HCT116 (cell line): ENCODE results near the gene LRCH1. TPM values are rescaled to one million over a fixed set of nuclear protein-coding genes. Genes with fewer than 3 reads are reported as not detected.

Source experiments
- ATAC-seq: fragments of 200-7000 bp; cut with Tn5 transposase; 2 replicates; pipeline ENCODE4 v1.9.1; 2020; ENCODE audit warnings: mild to moderate bottlenecking, moderate library complexity
- BruUV-seq: library from RNA; stranded (reverse); fragments of 400-500 nt; replicated peaks from 2 replicates; lab custom pipeline; 2021; lab: Mats Ljungman, UMichigan
- CTCF ChIA-PET: fragments of 300-600 bp; sonication (Branson Sonifier 250); formaldehyde crosslinking; loops from one replicate; lab custom pipeline; 2021; ENCODE audit warnings: antibody characterized with exemption; lab: Charles Lee
- POLR2A ChIA-PET: fragments of 300-600, 350-600 bp; sonication (Branson Sonifier 250); formaldehyde crosslinking; loops from one replicate; lab custom pipeline; 2021; ENCODE audit warnings: antibody characterized with exemption; lab: Charles Lee
- RAD21 ChIA-PET, 2 experiments: fragments of 300-600 bp; sonication (Branson Sonifier 250); formaldehyde crosslinking; loops; one replicate each; lab custom pipeline; 2023; ENCODE audit warnings: low total read pairs in 2 of 2; ENCODE audit not compliant: uncharacterized antibody in 2 of 2, unreplicated experiment in 2 of 2, low non-redundant PET in 1 of 2; lab: Charles Lee
- DNase-seq: peaks from one replicate; pipeline ENCODE4 v3.0.0-alpha.2; 2010; ENCODE audit warnings: low read depth, low spot score
- H2AFZ ChIP-seq: fragments of 200-600 bp; shearing (Covaris generic), sonication (generic); 2 replicates; pipeline ENCODE4 v1.6.1; 2017; ENCODE audit warnings: low read depth, mixed run types, mixed read lengths, antibody characterized with exemption, low read length; ENCODE audit not compliant: poor library complexity, severe bottlenecking
- H3K27ac ChIP-seq: 2 replicates; pipeline ENCODE4 v1.5.1; 2012; ENCODE audit warnings: low read depth, low read length
- H3K27me3 ChIP-seq: fragments of 200-600 bp; sonication (generic); 2 replicates; pipeline ENCODE4 v1.6.1; 2016; ENCODE audit warnings: mixed run types, low read length, mixed read lengths; ENCODE audit not compliant: insufficient read depth
- H3K36me3 ChIP-seq, 2 experiments: fragments of 200-500 bp in 1 of 2; fragments of 200-600 bp in 1 of 2; sonication (Bioruptor generic) in 1 of 2; sonication (generic) in 1 of 2; 2 replicates each; pipeline versions ENCODE4 v1.5.1 to v1.6.1; 2014 to 2016; ENCODE audit warnings: low read length in 2 of 2, inconsistent platforms in 1 of 2, mixed read lengths in 1 of 2, mixed run types in 1 of 2; ENCODE audit not compliant: insufficient read depth in 2 of 2, control insufficient read depth in 1 of 2
- H3K4me1 ChIP-seq, 2 experiments: fragments of 200-600 bp in 1 of 2; sonication (generic) in 1 of 2; 2 replicates each; pipeline versions ENCODE4 v1.5.1 to v1.6.1; 2012 to 2017; ENCODE audit warnings: low read length in 2 of 2, inconsistent platforms in 1 of 2, mild to moderate bottlenecking in 1 of 2, mixed read lengths in 1 of 2, mixed run types in 1 of 2, moderate library complexity in 1 of 2; ENCODE audit not compliant: insufficient read depth in 2 of 2, control insufficient read depth in 1 of 2
- H3K4me2 ChIP-seq: fragments of 200-600 bp; sonication (generic); 2 replicates; pipeline ENCODE4 v1.6.1; 2017; ENCODE audit warnings: mixed run types, low read length, mixed read lengths
- H3K4me3 ChIP-seq, 2 experiments: fragments of 200-600 bp in 1 of 2; sonication (generic) in 1 of 2; replicated peaks in 1 of 2; 2 replicates each; pipeline ENCODE4 v1.5.1; 2011 to 2016; ENCODE audit warnings: low read length in 2 of 2, control low read depth in 1 of 2, low read depth in 1 of 2, mild to moderate bottlenecking in 1 of 2, mixed read lengths in 1 of 2, mixed run types in 1 of 2
- H3K79me2 ChIP-seq: fragments of 200-600 bp; sonication (generic); 2 replicates; pipeline ENCODE4 v1.6.1; 2017; ENCODE audit warnings: mild to moderate bottlenecking, mixed run types, low read length, moderate library complexity, mixed read lengths; ENCODE audit not compliant: insufficient read depth
- H3K9ac ChIP-seq: fragments of 200-600 bp; sonication (generic); 2 replicates; pipeline ENCODE4 v1.6.1; 2016; ENCODE audit warnings: low read length, mixed read lengths
- H3K9me2 ChIP-seq: fragments of 200-600 bp; sonication (generic), shearing (Covaris generic); 2 replicates; pipeline ENCODE4 v1.6.1; 2017; ENCODE audit warnings: mixed run types, mild to moderate bottlenecking, moderate library complexity; ENCODE audit not compliant: insufficient read depth
- H3K9me3 ChIP-seq, 2 experiments: fragments of 200-500 bp in 1 of 2; fragments of 200-600 bp in 1 of 2; sonication (Bioruptor generic) in 1 of 2; sonication (generic) in 1 of 2; 2 replicates each; pipeline ENCODE4 v1.6.1; 2014 to 2017; ENCODE audit warnings: low read length in 2 of 2, mixed read lengths in 2 of 2, inconsistent platforms in 1 of 2, low read depth in 1 of 2, mild to moderate bottlenecking in 1 of 2, mixed run types in 1 of 2, moderate library complexity in 1 of 2; ENCODE audit not compliant: control insufficient read depth in 1 of 2, insufficient read depth in 1 of 2
- H4K20me1 ChIP-seq: fragments of 200-600 bp; sonication (generic), shearing (Covaris generic); 2 replicates; pipeline ENCODE4 v1.6.1; 2017; ENCODE audit warnings: mixed run types, mild to moderate bottlenecking, moderate library complexity; ENCODE audit not compliant: insufficient read depth
- CBX3 ChIP-seq: IDR thresholded peaks from 2 replicates; pipeline ENCODE4 v1.6.1; 2012; ENCODE audit warnings: low read depth
- CEBPB ChIP-seq: IDR thresholded peaks from 2 replicates; pipeline ENCODE4 v1.6.1; 2012; ENCODE audit warnings: low read depth
- EZH2phosphoT487 ChIP-seq: fragments of 200-600 bp; IDR thresholded peaks from 2 replicates; pipeline ENCODE4 v1.6.1; 2018; ENCODE audit warnings: antibody characterized with exemption, borderline replicate concordance
- JUND ChIP-seq: IDR thresholded peaks from 2 replicates; pipeline ENCODE4 v1.6.1; 2012
- POLR2AphosphoS5 ChIP-seq: IDR thresholded peaks from 2 replicates; pipeline ENCODE4 v1.6.1; 2011; ENCODE audit warnings: mild to moderate bottlenecking, low read depth, low read length, moderate library complexity
- REST ChIP-seq: IDR thresholded peaks from 2 replicates; pipeline ENCODE4 v1.6.1; 2012; ENCODE audit warnings: low read depth
- SIN3A ChIP-seq: IDR thresholded peaks from 2 replicates; pipeline ENCODE4 v1.6.1; 2012; ENCODE audit warnings: low read depth
- SRF ChIP-seq: IDR thresholded peaks from 2 replicates; pipeline ENCODE4 v1.6.1; 2012; ENCODE audit warnings: low read depth
- TCF7L2 ChIP-seq: IDR thresholded peaks from 2 replicates; pipeline ENCODE4 v1.7.0; 2011; ENCODE audit warnings: borderline replicate concordance, inconsistent platforms; ENCODE audit not compliant: insufficient read depth, insufficient read length; ENCODE audit errors: extremely low read depth
- ZBTB33 ChIP-seq: IDR thresholded peaks from 2 replicates; pipeline ENCODE4 v1.6.1; 2011; ENCODE audit warnings: mild to moderate bottlenecking, low read length, moderate library complexity; ENCODE audit not compliant: insufficient replicate concordance; ENCODE audit errors: extremely low read depth
- ZFX ChIP-seq: fragments of 450-650 bp; IDR thresholded peaks from 2 replicates; pipeline ENCODE4 v1.6.1; 2017
- intact Hi-C: fragments of 100-400 bp; cut with micrococcal nuclease; formaldehyde crosslinking; loops from 2 replicates; pipeline ENCODE4 v1.10.0; 2022
- total RNA-seq: library from RNA; stranded (reverse); gene quantifications from one replicate; pipeline ENCODE4 v1.2.1, GENCODE V29; 2021; ENCODE audit not compliant: unreplicated experiment
- TF ChIP-seq, protein P1 (sequence below), 3 experiments: fragments of 200-600 bp in 1 of 3; sonication (generic) in 1 of 3; IDR thresholded peaks in 2 of 3; conservative IDR thresholded peaks in 1 of 3; 2 replicates each; pipeline ENCODE4 v1.5.1; 2012 to 2017; ENCODE audit warnings: low read depth in 2 of 3, low read length in 2 of 3, antibody characterized with exemption in 1 of 3, borderline replicate concordance in 1 of 3, control low read depth in 1 of 3, mild to moderate bottlenecking in 1 of 3, mixed read lengths in 1 of 3, mixed run types in 1 of 3, moderate library complexity in 1 of 3; ENCODE audit not compliant: insufficient read depth in 1 of 3

LRCH1 gene
- total RNA-seq, 1 experiment from 2014 or later, result 15.6 TPM

GRCh38 chr13:46586751-46587514 is 34.0 kb downstream of the LRCH1 start (continued):
- TF ChIP-seq ZFX, result no peak
- TF ChIP-seq EZH2phosphoT487, result no peak

- Histone ChIP-seq H3K9ac (no peak overlapping the region), H2AFZ (no peak overlapping the region), H3K27ac (no peak overlapping the region), H3K36me3 (no peaks in the 10 kb centered on the region), H3K4me3 (no peak overlapping the region), H4K20me1 (no peaks in the 10 kb centered on the region), H3K9me3 (no peaks in the 10 kb centered on the region), H3K9me2 (no peaks in the 10 kb centered on the region), H3K4me1 (no peaks in the 10 kb centered on the region), H3K79me2 (peaks cover 68% of the 10 kb centered on the region)
- ChIA-PET CTCF (no interaction called here), RAD21 (no interaction called here), POLR2A (no interaction called here)
- intact Hi-C loops, result no loop called here
- ATAC-seq, result no peak
- BruUV-seq, result no TSS peak
- no peak for TF ChIP-seq SRF
- TF ChIP-seq CEBPB, result no peak
- no peak for TF ChIP-seq JUND
- no peak for TF ChIP-seq TCF7L2
- no peak for TF ChIP-seq CBX3
- TF ChIP-seq, protein P1, sequence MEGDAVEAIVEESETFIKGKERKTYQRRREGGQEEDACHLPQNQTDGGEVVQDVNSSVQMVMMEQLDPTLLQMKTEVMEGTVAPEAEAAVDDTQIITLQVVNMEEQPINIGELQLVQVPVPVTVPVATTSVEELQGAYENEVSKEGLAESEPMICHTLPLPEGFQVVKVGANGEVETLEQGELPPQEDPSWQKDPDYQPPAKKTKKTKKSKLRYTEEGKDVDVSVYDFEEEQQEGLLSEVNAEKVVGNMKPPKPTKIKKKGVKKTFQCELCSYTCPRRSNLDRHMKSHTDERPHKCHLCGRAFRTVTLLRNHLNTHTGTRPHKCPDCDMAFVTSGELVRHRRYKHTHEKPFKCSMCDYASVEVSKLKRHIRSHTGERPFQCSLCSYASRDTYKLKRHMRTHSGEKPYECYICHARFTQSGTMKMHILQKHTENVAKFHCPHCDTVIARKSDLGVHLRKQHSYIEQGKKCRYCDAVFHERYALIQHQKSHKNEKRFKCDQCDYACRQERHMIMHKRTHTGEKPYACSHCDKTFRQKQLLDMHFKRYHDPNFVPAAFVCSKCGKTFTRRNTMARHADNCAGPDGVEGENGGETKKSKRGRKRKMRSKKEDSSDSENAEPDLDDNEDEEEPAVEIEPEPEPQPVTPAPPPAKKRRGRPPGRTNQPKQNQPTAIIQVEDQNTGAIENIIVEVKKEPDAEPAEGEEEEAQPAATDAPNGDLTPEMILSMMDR (IDR thresholded peaks at IDR 0.05 in 2 of 3, conservative IDR thresholded peaks at IDR 0.05 in 1 of 3; ENCODE audit: borderline replicate concordance in 1 of 3, insufficient read depth in 1 of 3, low read depth in 2 of 3, low read length in 2 of 3), result no peak
- no peak for TF ChIP-seq SIN3A
- TF ChIP-seq REST, result no peak
- no peak for TF ChIP-seq ZBTB33
- TF ChIP-seq POLR2AphosphoS5, result no peak
- no peak for TF ChIP-seq ZFX
- TF ChIP-seq, all 23 proteins: peak for 0
- Histone ChIP-seq H3K27me3 (no peaks in the 10 kb centered on the region), H3K4me2 (no peak overlapping the region)
- DNase-seq, result no peak
Observed at GRCh38 chr13:46587807-46588418, 34.9 kb downstream of the LRCH1 start.
